Coronary artery (tissue), 2 donors: ENCODE results near the gene SLC35F1.

Source experiments
- DNase-seq: peaks from one replicate; pipeline ENCODE4 v3.0.0-alpha.2; 2017; ENCODE audit warnings: low spot score
- H3K27ac ChIP-seq, 2 donors: fragments of 200-600 bp; sonication (generic); one replicate each; pipeline ENCODE4 v1.5.1; 2016 to 2019
- H3K4me3 ChIP-seq: fragments of 200-600 bp; sonication (generic); 2 replicates; pipeline ENCODE4 v1.5.1; 2016; ENCODE audit warnings: mild to moderate bottlenecking, moderate library complexity
- TF ChIP-seq, protein P1 (sequence below): fragments of 200-600 bp; sonication (generic); IDR thresholded peaks from one replicate; pipeline ENCODE4 v1.5.1; 2019; ENCODE audit warnings: antibody characterized with exemption

Gene SLC35F1

GRCh38 chr6:118148561-118148960 is 241.5 kb downstream of the SLC35F1 start:
- DNase-seq: no peak
- TF ChIP-seq, protein P1, sequence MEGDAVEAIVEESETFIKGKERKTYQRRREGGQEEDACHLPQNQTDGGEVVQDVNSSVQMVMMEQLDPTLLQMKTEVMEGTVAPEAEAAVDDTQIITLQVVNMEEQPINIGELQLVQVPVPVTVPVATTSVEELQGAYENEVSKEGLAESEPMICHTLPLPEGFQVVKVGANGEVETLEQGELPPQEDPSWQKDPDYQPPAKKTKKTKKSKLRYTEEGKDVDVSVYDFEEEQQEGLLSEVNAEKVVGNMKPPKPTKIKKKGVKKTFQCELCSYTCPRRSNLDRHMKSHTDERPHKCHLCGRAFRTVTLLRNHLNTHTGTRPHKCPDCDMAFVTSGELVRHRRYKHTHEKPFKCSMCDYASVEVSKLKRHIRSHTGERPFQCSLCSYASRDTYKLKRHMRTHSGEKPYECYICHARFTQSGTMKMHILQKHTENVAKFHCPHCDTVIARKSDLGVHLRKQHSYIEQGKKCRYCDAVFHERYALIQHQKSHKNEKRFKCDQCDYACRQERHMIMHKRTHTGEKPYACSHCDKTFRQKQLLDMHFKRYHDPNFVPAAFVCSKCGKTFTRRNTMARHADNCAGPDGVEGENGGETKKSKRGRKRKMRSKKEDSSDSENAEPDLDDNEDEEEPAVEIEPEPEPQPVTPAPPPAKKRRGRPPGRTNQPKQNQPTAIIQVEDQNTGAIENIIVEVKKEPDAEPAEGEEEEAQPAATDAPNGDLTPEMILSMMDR: no peak
- Histone ChIP-seq H3K4me3 (no peak overlapping the region), H3K27ac (no peak overlapping the region)

GRCh38 chr6:118152524-118152923 is 245.5 kb downstream of the SLC35F1 start:
- TF ChIP-seq, protein P1: no peak
- Histone ChIP-seq H3K27ac (no peak overlapping the region), H3K4me3 (no peak overlapping the region)
- no peak for DNase-seq

- TF ChIP-seq, protein P1: no peak
- H3K4me3 ChIP-seq: no peak overlapping the region
- H3K27ac ChIP-seq: no peak overlapping the region
- DNase-seq: no peak
Measured at GRCh38 chr6:118161343-118161742, 254.3 kb downstream of the SLC35F1 start.

- H3K4me3 ChIP-seq: no peak overlapping the region
- DNase-seq: no peak
- no peak overlapping the region for H3K27ac ChIP-seq
- TF ChIP-seq, protein P1: no peak
Measured at GRCh38 chr6:118163542-118163941, 256.5 kb downstream of the SLC35F1 start.

DNA sequence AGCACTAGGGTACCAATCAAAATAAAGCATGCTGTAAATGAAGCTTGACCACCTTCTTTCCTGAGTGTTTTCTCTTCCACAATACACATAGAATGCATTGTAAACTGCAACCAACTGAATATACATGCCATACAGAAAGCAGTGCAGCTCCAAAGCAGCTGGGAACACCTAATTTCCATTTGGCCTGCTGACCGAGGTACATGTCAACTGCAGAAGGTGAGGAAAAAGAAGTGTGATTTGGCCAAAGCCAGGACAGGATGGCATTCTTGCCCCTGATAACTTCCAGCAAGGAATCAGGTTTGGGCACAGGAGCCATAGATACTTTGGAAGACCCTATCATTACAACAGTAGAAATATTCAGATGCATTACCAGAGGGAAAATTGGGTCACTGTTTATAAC is 258.4 kb downstream of the SLC35F1 start:
- TF ChIP-seq, protein P1: no peak
- no peak overlapping the region for H3K27ac ChIP-seq
- no peak overlapping the region for H3K4me3 ChIP-seq

DNA sequence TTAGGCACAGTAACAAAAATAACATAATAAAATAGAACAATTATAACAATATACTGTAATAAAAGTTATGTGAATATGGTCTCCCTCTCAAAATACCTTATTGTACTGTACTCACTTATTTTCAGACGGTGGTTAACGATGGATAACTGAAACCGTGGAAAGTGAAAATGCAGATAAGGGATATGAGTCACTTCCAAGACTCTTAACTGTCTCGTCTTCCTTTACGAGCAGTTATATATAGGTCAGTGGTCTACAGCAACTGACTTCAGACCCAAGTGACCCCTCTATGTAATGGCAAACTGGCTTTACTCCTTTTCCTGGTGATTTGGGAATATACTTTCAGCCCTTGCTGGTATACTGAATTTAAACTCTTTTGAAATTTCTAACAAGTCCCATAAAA is 261.4 kb downstream of the SLC35F1 start:
- Histone ChIP-seq H3K4me3 (no peak overlapping the region), H3K27ac (no peak overlapping the region)
- DNase-seq: no peak
- TF ChIP-seq, protein P1: no peak

More for the DNA sequence above, 258.4 kb downstream of the SLC35F1 start:
- DNase-seq: no peak

GRCh38 chr6:118171852-118172251 is 264.8 kb downstream of the SLC35F1 start:
- Histone ChIP-seq H3K4me3 (no peak overlapping the region), H3K27ac (no peak overlapping the region)
- TF ChIP-seq, protein P1: no peak
- DNase-seq: no peak
